B cell (primary cell): ENCODE results near the gene FOXO1. TPM values are rescaled to one million over a fixed set of nuclear protein-coding genes. Genes with fewer than 3 reads are reported as not detected.
A peak's percentile ranks its signal among the peaks of the same experiment; 100 is the strongest.

Experiments
- ATAC-seq: fragments of 200-7000 bp; cut with Tn5 transposase; one replicate; pipeline ENCODE4 v1.10.0; 2021; ENCODE audit warnings: low read depth, mild to moderate bottlenecking, moderate number of reproducible peaks, moderate library complexity
- CTCF ChIA-PET: fragments of 350-600 bp; sonication (Branson Sonifier 250); formaldehyde crosslinking; loops from one replicate; lab custom pipeline; 2021; ENCODE audit warnings: antibody characterized with exemption, inconsistent platforms; lab: Charles Lee
- POLR2A ChIA-PET: fragments of 350-600 bp; sonication (Branson Sonifier 250); formaldehyde crosslinking; loops from one replicate; lab custom pipeline; 2021; ENCODE audit warnings: antibody characterized with exemption; lab: Charles Lee
- DNase-seq: peaks from one replicate; pipeline ENCODE4 v3.0.0; 2013
- H2AFZ ChIP-seq: 2 replicates; pipeline ENCODE4 v1.6.1; 2012; ENCODE audit warnings: mild to moderate bottlenecking, low read depth, low read length; ENCODE audit not compliant: insufficient read depth, poor library complexity, severe bottlenecking
- H3K27ac ChIP-seq, 2 donors: 1 replicate in 1 of 2; 2 replicates in 1 of 2; pipeline ENCODE4 v1.5.1; 2012 to 2013; ENCODE audit warnings: low read length in 2 of 2, mild to moderate bottlenecking in 2 of 2, moderate library complexity in 1 of 2
- H3K27me3 ChIP-seq, 4 experiments: fragments of 200-600 bp in 1 of 4; sonication (generic) in 1 of 4; replicated peaks in 1 of 4; 1 replicate in 2 of 4; 2 replicates in 2 of 4; pipeline versions ENCODE4 v1.6.1 to v1.7.0; 2013 to 2016; ENCODE audit warnings: low read length in 3 of 4, mild to moderate bottlenecking in 2 of 4, mixed read lengths in 1 of 4, moderate library complexity in 1 of 4; ENCODE audit not compliant: insufficient read depth in 4 of 4, control insufficient read depth in 3 of 4; ENCODE audit errors: control extremely low read depth in 1 of 4
- H3K36me3 ChIP-seq, 2 experiments: replicated peaks in 1 of 2; 1 replicate in 1 of 2; 2 replicates in 1 of 2; pipeline versions ENCODE4 v1.6.1 to v1.7.1; 2013; ENCODE audit warnings: low read length in 1 of 2; ENCODE audit not compliant: insufficient read depth in 2 of 2, control insufficient read depth in 1 of 2; ENCODE audit errors: control extremely low read depth in 1 of 2, extremely low read depth in 1 of 2
- H3K4me1 ChIP-seq, 2 donors: fragments of 200-600 bp in 1 of 2; sonication (generic) in 1 of 2; 1 replicate in 1 of 2; 2 replicates in 1 of 2; pipeline versions ENCODE4 v1.5.1 to v1.6.1; 2013 to 2017; ENCODE audit warnings: low read length in 2 of 2; ENCODE audit not compliant: control insufficient read depth in 2 of 2, insufficient read depth in 2 of 2
- H3K4me2 ChIP-seq: replicated peaks from 2 replicates; pipeline ENCODE3; 2012; ENCODE audit warnings: mild to moderate bottlenecking, low read depth, low read length; ENCODE audit not compliant: poor library complexity, severe bottlenecking
- H3K4me3 ChIP-seq, 5 experiments: fragments of 200-600 bp in 1 of 5; sonication (generic) in 1 of 5; 1 replicate in 3 of 5; 2 replicates in 2 of 5; pipeline versions ENCODE4 v1.5.1 to v1.7.0; 2011 to 2016; ENCODE audit warnings: low read length in 4 of 5, mild to moderate bottlenecking in 4 of 5, low read depth in 2 of 5, control low read depth in 1 of 5, moderate library complexity in 1 of 5; ENCODE audit not compliant: insufficient read depth in 1 of 5; ENCODE audit errors: control extremely low read depth in 1 of 5, extremely low read depth in 1 of 5
- H3K79me2 ChIP-seq: fragments of 200-600 bp; sonication (generic); one replicate; pipeline ENCODE4 v1.6.0; 2016; ENCODE audit warnings: low read length; ENCODE audit not compliant: control insufficient read depth, insufficient read depth
- H3K9ac ChIP-seq: fragments of 200-600 bp; sonication (generic); 2 replicates; pipeline ENCODE4 v1.6.1; 2017; ENCODE audit warnings: mild to moderate bottlenecking, low read length, moderate library complexity
- H3K9me3 ChIP-seq, 3 donors: one replicate each; pipeline versions ENCODE4 v1.6.1 to v1.7.1; 2013; ENCODE audit warnings: low read length in 2 of 3; ENCODE audit not compliant: control insufficient read depth in 2 of 3, insufficient read depth in 1 of 3; ENCODE audit errors: control extremely low read depth in 1 of 3
- H4K20me1 ChIP-seq: 2 replicates; pipeline ENCODE4 v1.6.0; 2012; ENCODE audit warnings: mild to moderate bottlenecking, low read length; ENCODE audit not compliant: insufficient read depth, control insufficient read depth, poor library complexity, severe bottlenecking
- H3K27ac Mint-ChIP-seq: one replicate; pipeline ENCODE4 v1.8.0; 2021; ENCODE audit warnings: mixed read lengths
- H3K27me3 Mint-ChIP-seq: one replicate; pipeline ENCODE4 v1.8.0; 2021; ENCODE audit warnings: mixed read lengths
- H3K4me1 Mint-ChIP-seq: one replicate; pipeline ENCODE4 v1.8.0; 2021; ENCODE audit warnings: mixed read lengths
- H3K4me3 Mint-ChIP-seq: one replicate; pipeline ENCODE4 v1.8.0; 2021; ENCODE audit warnings: mixed read lengths
- H3K9me3 Mint-ChIP-seq: one replicate; pipeline ENCODE4 v1.8.0; 2022; ENCODE audit warnings: mixed read lengths; ENCODE audit not compliant: insufficient read depth
- CTCF ChIP-seq: fragments of 200-600 bp; IDR thresholded peaks from one replicate; pipeline ENCODE4 v1.8.0; 2022; ENCODE audit warnings: antibody characterized with exemption, mild to moderate bottlenecking
- EZH2 ChIP-seq: IDR thresholded peaks from 2 replicates; pipeline ENCODE4 v1.6.1; 2012; ENCODE audit warnings: borderline replicate concordance, low read depth, mild to moderate bottlenecking, moderate library complexity, low read length; ENCODE audit not compliant: insufficient read depth, poor library complexity, severe bottlenecking
- WGBS: methylation state at CpG from one replicate; pipeline ENCODE4 v1.1.5; 2013; ENCODE audit warnings: missing lambda C conversion rate; ENCODE audit not compliant: insufficient coverage; 5-methylcytosine and 5-hydroxymethylcytosine counted together
- intact Hi-C: fragments of 100-400 bp; cut with micrococcal nuclease; formaldehyde crosslinking; loops from one replicate; pipeline ENCODE4 v1.10.0; 2022
- polyA plus RNA-seq: library from polyadenylated mRNA; depleted of rRNA; stranded (reverse); fragments of >200 nt; gene quantifications from 2 replicates; pipeline ENCODE4 v1.2.3, GENCODE V29; 2012
- total RNA-seq, 2 donors: library from RNA; stranded (reverse); fragments of 120-200 nt in 1 of 2; gene quantifications; 1 replicate in 1 of 2; 2 replicates in 1 of 2; pipeline versions ENCODE4 v1.2.3 to v1.2.4, GENCODE V29; 2013 to 2022

Gene FOXO1
- total and polyA plus RNA-seq, 2 donors (not counting 1 experiment from before 2014, with no cell fraction given) = 22.8 to 77.9 TPM

GRCh38 chr13:40660692-40661091, 5.7 kb downstream of the FOXO1 start:
- peaks cover 0 to 6% of the 10 kb centered on the region in 2 experiments for H3K36me3 ChIP-seq
- no peaks in the 10 kb centered on the region for H3K27me3 Mint-ChIP-seq
- H3K9me3 ChIP-seq = no peaks in the 10 kb centered on the region
- peaks cover 99% of the 10 kb centered on the region for H3K79me2 ChIP-seq
- H3K27ac ChIP-seq = peak overlapping the region in 1 of 2 donors; percentile 28
- ATAC-seq (no peak), DNase-seq (no peak)
- H3K4me2 ChIP-seq = peak overlapping the region; percentile 33
- H3K4me3 Mint-ChIP-seq = peak overlapping the region; percentile 26
- TF ChIP-seq CTCF (no peak), EZH2 (no peak)
- H3K4me3 ChIP-seq = no peak overlapping the region
- ChIA-PET CTCF (interaction anchor here (0.6 to 1.8 kb wide), 4 partner anchors 9 to 592 kb away, joined by 3 to 5 read pairs (median 4); no protein-coding TSS in a partner anchor), POLR2A (interaction anchor here (0.6 kb wide), 1 partner anchor 18 kb away, joined by 4 read pairs; no protein-coding TSS in a partner anchor)
- H3K27me3 ChIP-seq = no peaks in the 10 kb centered on the region
- H3K4me1 ChIP-seq = peaks cover 47 to 67% of the 10 kb centered on the region in 2 donors
- H3K9ac ChIP-seq = no peak overlapping the region
- H3K4me1 Mint-ChIP-seq = peaks cover 74% of the 10 kb centered on the region
- WGBS = no CpG with 5 or more reads among the region's 5 CpGs
- peaks cover 68% of the 10 kb centered on the region for H4K20me1 ChIP-seq
- H3K27ac Mint-ChIP-seq = peak overlapping the region; percentile 11
- H2AFZ ChIP-seq = no peak overlapping the region
- no peaks in the 10 kb centered on the region for H3K9me3 Mint-ChIP-seq
- intact Hi-C loops = loop anchor here (10.0 kb wide), 1 partner anchor 1614 kb away; the partner anchor contains the start of gene AKAP11

GRCh38 chr13:40660141-40660664, 6.2 kb downstream of the FOXO1 start:
- Mint-ChIP-seq H3K27ac (peak overlapping the region; percentile 53), H3K4me1 (peaks cover 78% of the 10 kb centered on the region), H3K27me3 (no peaks in the 10 kb centered on the region), H3K9me3 (no peaks in the 10 kb centered on the region), H3K4me3 (peak overlapping the region; percentile 26)
- DNase-seq (no peak), ATAC-seq (no peak)
- Histone ChIP-seq H4K20me1 (peaks cover 68% of the 10 kb centered on the region), H2AFZ (no peak overlapping the region), H3K4me2 (peak overlapping the region; percentile 33), H3K79me2 (peaks cover 100% of the 10 kb centered on the region), H3K36me3 (peaks cover 0 to 6% of the 10 kb centered on the region in 2 experiments), H3K4me3 (no peak overlapping the region), H3K27me3 (no peaks in the 10 kb centered on the region), H3K9me3 (no peaks in the 10 kb centered on the region), H3K9ac (no peak overlapping the region), H3K27ac (no peak overlapping the region), H3K4me1 (peaks cover 51 to 72% of the 10 kb centered on the region in 2 donors)
- intact Hi-C loops = loop anchor here (10.0 kb wide), 1 partner anchor 1615 kb away; the partner anchor contains the start of gene AKAP11
- POLR2A ChIA-PET = interaction anchor here (0.6 kb wide), 1 partner anchor 17 kb away, joined by 4 read pairs; no protein-coding TSS in a partner anchor
- TF ChIP-seq EZH2 (no peak), CTCF (no peak)
- CTCF ChIA-PET = interaction anchor here (0.8 to 1.8 kb wide), 3 partner anchors 8 to 591 kb away, joined by 3 to 5 read pairs (median 4); no protein-coding TSS in a partner anchor
- WGBS = no CpG with 5 or more reads among the region's 4 CpGs
